ENCODE results near the gene VSTM4.

GRCh38 chr10:49139846-49140195, 24.5 kb upstream of the VSTM4 start:
- TF ChIP-seq CTCF (IDR thresholded peaks at IDR 0.05), result no peak
- no peak for TF ChIP-seq POLR2AphosphoS5 (IDR thresholded peaks at IDR 0.05)
- no peak for TF ChIP-seq POLR2A (IDR thresholded peaks at IDR 0.05)
- no peak for TF ChIP-seq EP300 (IDR thresholded peaks at IDR 0.05)

All from suprapubic skin (tissue), 4 donors.